GM12872 (cell line): Measurements from ENCODE around the gene FAM193A.

Experiments
- TF ChIP-seq, protein P1 (sequence below): IDR thresholded peaks from 3 replicates; pipeline ENCODE4 v1.5.1; 2011; ENCODE audit warnings: low read depth, mild to moderate bottlenecking, low read length, moderate library complexity; ENCODE audit not compliant: insufficient read depth

Gene FAM193A

DNA sequence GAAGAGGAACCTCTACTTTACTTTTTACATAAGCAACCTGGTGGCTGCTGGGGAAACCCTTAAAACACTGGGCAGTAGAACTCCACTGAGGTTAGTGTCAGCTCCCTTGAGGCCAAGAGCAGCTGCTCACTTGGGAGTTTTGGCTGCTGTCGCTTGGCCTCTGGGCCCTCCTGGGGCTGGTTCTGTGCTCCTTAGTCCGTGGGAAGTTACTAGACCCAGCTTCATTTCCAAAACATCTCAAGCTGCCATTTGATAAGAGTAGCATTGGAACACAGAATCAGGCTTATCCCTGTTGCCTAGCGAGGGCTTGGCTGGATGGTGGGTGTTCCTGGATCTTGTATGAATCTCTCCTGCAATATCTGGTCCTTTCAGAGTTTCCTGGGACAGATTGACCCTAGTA lies 41.5 kb upstream of the FAM193A start:
- TF ChIP-seq, protein P1, sequence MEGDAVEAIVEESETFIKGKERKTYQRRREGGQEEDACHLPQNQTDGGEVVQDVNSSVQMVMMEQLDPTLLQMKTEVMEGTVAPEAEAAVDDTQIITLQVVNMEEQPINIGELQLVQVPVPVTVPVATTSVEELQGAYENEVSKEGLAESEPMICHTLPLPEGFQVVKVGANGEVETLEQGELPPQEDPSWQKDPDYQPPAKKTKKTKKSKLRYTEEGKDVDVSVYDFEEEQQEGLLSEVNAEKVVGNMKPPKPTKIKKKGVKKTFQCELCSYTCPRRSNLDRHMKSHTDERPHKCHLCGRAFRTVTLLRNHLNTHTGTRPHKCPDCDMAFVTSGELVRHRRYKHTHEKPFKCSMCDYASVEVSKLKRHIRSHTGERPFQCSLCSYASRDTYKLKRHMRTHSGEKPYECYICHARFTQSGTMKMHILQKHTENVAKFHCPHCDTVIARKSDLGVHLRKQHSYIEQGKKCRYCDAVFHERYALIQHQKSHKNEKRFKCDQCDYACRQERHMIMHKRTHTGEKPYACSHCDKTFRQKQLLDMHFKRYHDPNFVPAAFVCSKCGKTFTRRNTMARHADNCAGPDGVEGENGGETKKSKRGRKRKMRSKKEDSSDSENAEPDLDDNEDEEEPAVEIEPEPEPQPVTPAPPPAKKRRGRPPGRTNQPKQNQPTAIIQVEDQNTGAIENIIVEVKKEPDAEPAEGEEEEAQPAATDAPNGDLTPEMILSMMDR: no peak

DNA sequence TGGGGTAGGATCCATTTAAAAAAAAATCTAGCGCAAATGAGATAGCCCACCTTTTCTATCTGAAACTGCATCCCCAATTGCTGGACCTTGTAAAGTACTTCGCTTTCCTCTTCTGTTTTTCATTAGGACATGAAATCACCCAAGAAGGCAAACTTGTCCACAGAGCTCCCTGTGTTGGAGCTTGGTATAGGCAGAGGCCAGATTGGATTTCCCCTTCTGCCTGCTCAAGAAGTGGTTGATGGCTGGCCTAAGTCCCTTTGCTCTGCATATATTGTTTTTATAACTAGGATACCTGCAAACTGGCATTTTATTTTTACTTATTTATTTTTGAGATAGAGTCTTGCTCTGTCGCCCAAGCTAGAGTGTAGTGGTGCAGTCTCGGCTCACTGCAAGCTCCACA lies 39.1 kb upstream of the FAM193A start:
- TF ChIP-seq, protein P1: no peak

DNA sequence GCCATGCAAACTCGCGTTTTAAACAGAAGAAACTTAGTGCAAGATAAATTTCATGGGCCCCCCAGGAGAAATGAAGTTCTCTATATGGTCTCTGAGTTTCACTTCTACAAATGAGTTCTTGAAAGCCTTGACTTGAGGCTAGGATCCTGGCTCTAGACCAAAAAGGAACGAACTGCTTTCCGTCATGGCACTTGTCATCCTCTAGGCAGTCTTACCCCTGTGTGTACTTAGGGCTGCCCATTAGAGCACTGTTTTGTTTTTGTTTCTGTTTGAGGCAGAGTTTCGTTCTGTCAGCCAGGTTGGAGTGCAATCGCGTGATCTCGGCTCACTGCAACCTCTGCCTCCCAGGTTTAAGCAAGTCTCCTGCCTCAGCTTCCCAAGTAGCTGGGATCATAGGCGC lies 38.5 kb upstream of the FAM193A start:
- TF ChIP-seq, protein P1: no peak

DNA sequence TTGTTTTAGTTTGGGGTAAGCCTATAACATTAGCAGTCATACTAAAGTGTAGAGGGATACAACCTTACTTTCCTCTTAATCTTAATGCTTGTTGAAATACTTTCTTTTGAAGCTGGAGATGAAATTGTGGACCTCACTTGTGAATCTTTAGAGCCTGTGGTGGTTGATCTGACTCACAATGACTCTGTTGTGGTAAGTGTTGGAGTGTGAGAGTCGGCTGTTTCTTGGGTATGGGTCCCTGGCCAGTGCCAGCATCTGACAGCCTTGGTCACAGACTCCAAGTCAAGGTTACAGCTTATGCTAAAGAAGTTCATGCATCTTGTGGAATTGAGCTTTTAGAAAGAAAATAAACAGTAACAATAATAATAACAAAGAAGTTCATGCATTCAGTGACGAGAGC lies 35.9 kb upstream of the FAM193A start:
- TF ChIP-seq, protein P1: no peak

DNA sequence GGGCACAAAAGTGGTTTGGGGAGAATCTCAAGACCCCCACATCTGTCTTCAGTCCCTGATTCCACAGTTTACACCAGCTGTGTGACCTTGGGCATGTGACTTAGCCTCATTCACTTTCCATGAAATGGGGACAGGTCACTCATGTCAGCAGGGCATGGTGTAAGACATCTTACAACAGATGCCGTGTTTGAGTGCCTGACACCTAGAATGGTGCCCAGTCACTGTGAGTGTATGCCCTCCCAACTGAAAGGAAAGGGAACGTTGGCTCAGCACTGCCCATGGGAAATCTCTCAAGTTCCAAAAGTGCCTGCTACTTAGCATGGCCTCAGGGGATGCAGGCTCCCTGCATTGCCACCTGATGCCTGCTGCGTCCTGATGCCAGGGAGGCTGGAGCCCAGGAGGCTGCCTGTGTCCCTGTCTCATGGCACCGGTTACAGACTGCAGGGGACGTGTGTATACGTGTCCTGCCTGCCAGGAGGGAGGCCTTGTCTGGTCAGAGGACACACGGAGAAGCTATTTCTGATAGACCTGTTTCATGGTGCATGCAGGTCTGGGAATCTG lies 35.3 kb upstream of the FAM193A start:
- TF ChIP-seq, protein P1: no peak

DNA sequence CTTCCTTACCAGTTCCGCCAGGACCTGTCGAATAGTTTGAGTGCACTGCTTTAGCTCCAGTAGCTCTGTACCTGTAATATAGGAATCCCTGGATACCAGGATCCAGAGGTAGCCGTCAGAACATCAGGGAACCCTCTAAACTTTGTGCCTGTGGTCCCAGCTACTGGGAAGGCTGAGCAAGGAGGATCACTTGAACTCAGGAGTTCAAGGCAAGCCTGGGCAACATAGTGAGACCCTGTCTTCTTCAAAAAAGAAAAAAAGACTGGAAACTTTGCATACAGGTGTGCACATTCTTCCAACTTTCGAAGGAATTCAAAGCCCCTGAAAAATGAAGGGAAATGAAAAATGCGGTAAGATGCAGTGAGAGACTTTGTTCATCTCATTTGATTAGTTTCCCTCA lies 32.6 kb upstream of the FAM193A start:
- TF ChIP-seq, protein P1: no peak

DNA sequence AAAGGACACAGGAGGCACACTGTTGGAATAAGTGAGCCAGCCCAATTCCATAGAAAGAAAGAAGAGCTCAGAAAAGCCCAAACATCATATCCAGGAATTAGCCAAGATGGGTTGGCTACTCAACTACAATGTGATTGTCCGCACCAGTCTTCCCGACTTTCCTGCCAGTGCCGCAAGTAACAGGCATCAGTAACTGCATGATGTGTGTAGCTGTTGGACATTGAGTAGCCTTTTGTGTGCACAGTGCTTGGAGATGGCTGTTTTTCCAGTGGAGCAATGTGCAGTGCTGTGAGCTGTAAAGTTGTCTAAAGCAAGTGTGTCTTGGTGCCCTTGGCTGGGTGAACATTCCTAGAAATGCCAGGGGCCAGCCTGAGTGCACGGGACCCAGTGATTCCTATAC lies 29.2 kb upstream of the FAM193A start:
- TF ChIP-seq, protein P1: no peak
